GM18867 (cell line): ENCODE results near the gene HORMAD2.

Experiments used
- ATAC-seq: cut with Tn5 transposase; IDR thresholded peaks from one replicate; pipeline ENCODE4 v1.9.1; 2021; ENCODE audit warnings: mild to moderate bottlenecking, moderate library complexity; ENCODE audit not compliant: unreplicated experiment

Gene HORMAD2

DNA sequence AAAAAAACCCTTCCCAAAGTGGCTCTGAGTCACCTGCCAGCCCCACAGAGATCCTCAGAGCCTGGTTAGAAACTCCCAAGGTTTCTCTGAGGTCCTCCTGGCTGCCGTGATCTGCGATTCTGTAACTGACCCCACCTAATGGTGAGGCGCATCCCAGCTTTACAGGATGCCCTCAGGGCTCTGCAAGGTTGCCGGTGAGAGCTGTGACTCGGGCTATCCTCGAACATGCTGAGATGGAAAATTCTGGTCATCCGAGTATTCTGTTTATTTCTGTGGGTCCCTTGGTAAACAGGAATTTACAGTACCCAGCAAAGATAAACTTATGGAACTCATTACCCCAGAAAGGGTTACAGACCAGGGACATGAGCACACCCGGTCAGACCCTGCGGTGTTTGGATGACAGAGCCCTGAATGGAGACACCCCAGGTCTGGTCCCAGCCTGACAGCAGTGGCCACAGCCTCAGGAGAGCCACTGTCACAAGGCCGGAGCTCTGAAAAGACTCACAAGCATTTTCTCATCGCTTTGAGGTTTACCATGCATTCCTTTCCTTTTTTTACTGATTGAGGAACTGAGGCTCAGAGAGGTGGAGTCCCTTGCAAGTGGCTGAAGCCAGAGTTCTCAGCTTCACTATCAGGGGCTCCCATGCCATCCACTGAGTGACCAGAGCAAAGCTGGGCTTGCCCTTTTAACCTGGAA, 144.0 kb downstream of the HORMAD2 start:
- no peak for ATAC-seq

GRCh38 chr22:30225220-30225927, 145.1 kb downstream of the HORMAD2 start:
- ATAC-seq: no peak

DNA sequence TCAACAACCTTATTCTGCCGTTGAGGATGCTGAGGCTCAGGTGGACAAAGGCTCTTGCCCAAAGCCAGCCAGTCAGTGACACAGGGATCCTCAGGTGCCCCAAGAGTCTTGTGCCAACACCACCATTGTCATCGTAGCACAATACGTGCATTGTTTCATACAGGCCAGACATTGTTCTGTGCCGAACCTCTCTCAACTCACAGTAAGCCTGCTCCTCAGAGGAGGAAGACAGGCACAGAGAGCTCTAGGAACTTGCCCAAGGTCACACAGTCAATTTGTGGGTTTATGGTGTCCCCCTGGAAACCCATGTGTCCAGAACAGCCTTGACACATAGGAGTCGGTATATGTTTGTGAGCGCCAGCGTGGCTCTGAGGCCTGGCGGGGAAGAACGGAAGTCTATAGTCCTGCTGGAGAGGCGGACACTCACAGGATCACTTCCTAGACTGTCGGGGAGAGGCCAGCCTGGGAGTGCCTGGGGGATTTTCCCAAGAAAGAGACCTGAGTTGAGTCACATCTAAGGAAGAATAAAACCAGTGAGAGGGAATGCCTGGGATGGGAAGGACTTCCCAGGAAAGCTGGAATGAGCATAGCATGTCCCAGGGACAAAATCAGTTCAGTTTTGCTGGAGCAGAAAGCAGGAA, 146.0 kb downstream of the HORMAD2 start:
- no peak for ATAC-seq
